ENCODE measurements around the gene APOF.

The APOF gene

GRCh38 chr12:56315249-56315621, 47.4 kb downstream of the APOF start:
- H3K4me3 ChIP-seq (replicated peaks; ENCODE audit: low read depth, low read length), result peak overlapping the region; percentile 92
- no peak for TF ChIP-seq CTCF (IDR thresholded peaks at IDR 0.05; ENCODE audit: insufficient read depth, low read length, poor library complexity, severe bottlenecking)
- no peaks in the 10 kb centered on the region for H3K27me3 ChIP-seq (replicated peaks; ENCODE audit: control insufficient read depth, insufficient read depth, low read length)
- DNase-seq (ENCODE audit: extremely low read depth, insufficient read length), result no peak
- peaks cover 17% of the 10 kb centered on the region for H3K36me3 ChIP-seq (ENCODE audit: control insufficient read depth, insufficient read depth, low read length)

GRCh38 chr12:56311003-56311402, 51.7 kb downstream of the APOF start:
- TF ChIP-seq CTCF (IDR thresholded peaks at IDR 0.05; ENCODE audit: insufficient read depth, low read length, poor library complexity, severe bottlenecking), result no peak
- H3K27me3 ChIP-seq (replicated peaks; ENCODE audit: control insufficient read depth, insufficient read depth, low read length), result no peaks in the 10 kb centered on the region
- peaks cover 11% of the 10 kb centered on the region for H3K36me3 ChIP-seq (ENCODE audit: control insufficient read depth, insufficient read depth, low read length)
- no peak for DNase-seq (ENCODE audit: extremely low read depth, insufficient read length)
- H3K4me3 ChIP-seq (replicated peaks; ENCODE audit: low read depth, low read length), result no peak overlapping the region

Data from GM06990 (cell line).